Ascending aorta (tissue), 2 donors: ENCODE results near the gene PDSS2. TPM values are rescaled to one million over a fixed set of nuclear protein-coding genes. Genes with fewer than 3 reads are reported as not detected.
"Not testable (repeated sequence)": the region's sequence is repeated elsewhere in the genome, so short reads cannot be mapped to it uniquely, and the experiment has no call there.

Experiments used
- DNase-seq, 2 donors: peaks; one replicate each; pipeline ENCODE4 v3.0.0-alpha.2; 2019; ENCODE audit warnings: low spot score in 2 of 2
- H3K27ac ChIP-seq, 2 donors: fragments of 200-600 bp; sonication (generic); one replicate each; pipeline ENCODE4 v1.5.1; 2016 to 2017; ENCODE audit warnings: mild to moderate bottlenecking in 1 of 2
- H3K27me3 ChIP-seq: fragments of 200-600 bp; sonication (generic); one replicate; pipeline ENCODE4 v1.5.1; 2017
- H3K36me3 ChIP-seq, 2 donors: fragments of 200-600 bp; sonication (generic); one replicate each; pipeline ENCODE4 v1.5.1; 2016
- H3K4me1 ChIP-seq, 2 donors: fragments of 200-600 bp; sonication (generic); one replicate each; pipeline ENCODE4 v1.5.1; 2016 to 2017; ENCODE audit warnings: mild to moderate bottlenecking in 1 of 2
- H3K4me3 ChIP-seq, 2 donors: fragments of 200-600 bp; sonication (generic); one replicate each; pipeline ENCODE4 v1.5.1; 2016 to 2017; ENCODE audit warnings: mild to moderate bottlenecking in 1 of 2
- H3K9me3 ChIP-seq, 2 donors: fragments of 200-600 bp; sonication (generic); one replicate each; pipeline ENCODE4 v1.5.1; 2016
- CTCF ChIP-seq, 3 experiments: fragments of 200-600 bp in 2 of 3; fragments of 450-650 bp in 1 of 3; sonication (generic) in 2 of 3; IDR thresholded peaks; one replicate each; pipeline ENCODE4 v1.5.1; 2016 to 2019; ENCODE audit warnings: antibody characterized with exemption in 3 of 3, mild to moderate bottlenecking in 1 of 3, moderate library complexity in 1 of 3
- intact Hi-C: fragments of 100-400 bp; cut with DNase I; formaldehyde crosslinking; loops from one replicate; pipeline ENCODE4 v1.15.1; 2023
- total RNA-seq: library from RNA; depleted of rRNA; stranded (reverse); fragments of >200 nt; gene quantifications from one replicate; pipeline ENCODE4 v1.1.0, GENCODE V29; 2016

Gene PDSS2
- total RNA-seq, 1 donor from 2014 or later, result 0.85 TPM

DNA sequence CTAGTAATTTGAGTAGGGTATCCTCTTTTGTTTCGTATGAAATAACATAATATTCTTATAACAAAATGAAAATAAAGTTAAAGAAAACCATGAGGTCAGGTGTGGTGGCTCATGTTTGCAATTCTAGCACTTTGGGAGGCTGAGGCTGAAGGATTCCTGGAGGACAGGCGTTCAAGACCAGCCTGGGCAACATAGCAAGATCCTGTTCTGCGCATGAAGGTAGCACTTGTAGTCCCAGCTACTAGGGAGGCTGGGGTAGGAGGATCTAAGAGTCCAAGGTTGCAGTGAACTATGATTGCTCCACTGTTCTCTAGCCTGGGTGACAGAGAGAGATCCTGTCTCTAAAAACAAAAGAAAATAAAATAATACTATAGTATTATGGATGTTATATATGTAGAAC is 145.6 kb downstream of the PDSS2 start:
- no peaks in the 10 kb centered on the region for H3K36me3 ChIP-seq
- no peak for DNase-seq
- H3K4me3 ChIP-seq, result no peak overlapping the region
- H3K27me3 ChIP-seq, result no peaks in the 10 kb centered on the region
- TF ChIP-seq CTCF (IDR thresholded peaks at IDR 0.05), result no peak
- intact Hi-C loops, result no loop called here
- H3K4me1 ChIP-seq, result no peaks in the 10 kb centered on the region
- no peaks in the 10 kb centered on the region for H3K9me3 ChIP-seq
- H3K27ac ChIP-seq, result no peak overlapping the region

GRCh38 chr6:107310362-107310761 is 149.0 kb downstream of the PDSS2 start:
- Histone ChIP-seq H3K4me3 (no peak overlapping the region), H3K4me1 (no peaks in the 10 kb centered on the region), H3K36me3 (no peaks in the 10 kb centered on the region), H3K27ac (no peak overlapping the region), H3K9me3 (no peaks in the 10 kb centered on the region), H3K27me3 (no peaks in the 10 kb centered on the region)
- TF ChIP-seq CTCF (IDR thresholded peaks at IDR 0.05), result no peak
- DNase-seq, result no peak
- intact Hi-C loops, result no loop called here

GRCh38 chr6:107308677-107309076 is 150.7 kb downstream of the PDSS2 start:
- H3K4me3 ChIP-seq, result no peak overlapping the region
- intact Hi-C loops, result no loop called here
- no peak overlapping the region for H3K27ac ChIP-seq
- H3K4me1 ChIP-seq, result no peaks in the 10 kb centered on the region
- H3K27me3 ChIP-seq, result no peaks in the 10 kb centered on the region
- no peaks in the 10 kb centered on the region for H3K9me3 ChIP-seq
- H3K36me3 ChIP-seq, result no peaks in the 10 kb centered on the region
- TF ChIP-seq CTCF (IDR thresholded peaks at IDR 0.05), result no peak
- DNase-seq, result no peak

GRCh38 chr6:107305994-107306393 is 153.4 kb downstream of the PDSS2 start:
- H3K9me3 ChIP-seq, H3K4me3 ChIP-seq, intact Hi-C loops, H3K27ac ChIP-seq, H3K4me1 ChIP-seq, H3K27me3 ChIP-seq, DNase-seq, H3K36me3 ChIP-seq: not testable (repeated sequence)

DNA sequence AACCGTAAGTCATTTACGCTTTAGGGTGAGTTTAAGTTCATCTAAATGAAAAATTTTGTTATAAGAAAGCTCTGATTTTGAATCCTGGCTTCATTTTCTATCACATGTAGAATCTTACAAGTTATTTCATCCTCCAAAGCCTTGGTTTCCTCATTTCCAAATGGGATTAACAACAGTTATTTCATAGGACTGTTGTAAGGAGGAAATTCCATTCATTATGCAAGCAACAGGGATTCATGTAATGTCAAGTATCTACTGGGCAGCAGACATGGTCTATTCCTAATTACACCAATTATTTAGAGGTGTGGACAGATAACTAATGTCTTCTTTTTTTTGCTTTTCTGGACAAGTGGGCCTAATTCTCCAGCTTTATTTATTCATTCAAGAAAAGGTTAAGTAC is 154.0 kb downstream of the PDSS2 start:
- no peaks in the 10 kb centered on the region for H3K9me3 ChIP-seq
- H3K4me1 ChIP-seq, result no peaks in the 10 kb centered on the region
- H3K27ac ChIP-seq, result no peak overlapping the region
- no peak overlapping the region for H3K4me3 ChIP-seq
- H3K36me3 ChIP-seq, result no peaks in the 10 kb centered on the region
- no peaks in the 10 kb centered on the region for H3K27me3 ChIP-seq
- DNase-seq, result no peak
- intact Hi-C loops, result no loop called here
- no peak for TF ChIP-seq CTCF (IDR thresholded peaks at IDR 0.05)

GRCh38 chr6:107304421-107305025 is 154.8 kb downstream of the PDSS2 start:
- intact Hi-C loops, result no loop called here
- Histone ChIP-seq H3K4me1 (no peaks in the 10 kb centered on the region), H3K9me3 (no peaks in the 10 kb centered on the region), H3K27me3 (no peaks in the 10 kb centered on the region), H3K36me3 (no peaks in the 10 kb centered on the region), H3K27ac (no peak overlapping the region), H3K4me3 (no peak overlapping the region)
- no peak for TF ChIP-seq CTCF (IDR thresholded peaks at IDR 0.05)
- DNase-seq, result no peak
